ENCODE data around the gene LGR6. TPM values are rescaled to one million over a fixed set of nuclear protein-coding genes. Genes with fewer than 3 reads are reported as not detected.
A peak's percentile ranks its signal among the peaks of the same experiment; 100 is the strongest.

Gene LGR6
- total RNA-seq, 2 donors from 2014 or later, result 5.8 to 5.9 TPM

GRCh38 chr1:202245391-202245790 lies 51.8 kb downstream of the LGR6 start:
- Mint-ChIP-seq H3K9me3 (no peaks in the 10 kb centered on the region), H3K4me3 (no peak overlapping the region), H3K27ac (no peak overlapping the region), H3K4me1 (ENCODE audit: low read depth in 2 of 2) (peaks cover 9 to 12% of the 10 kb centered on the region in 2 donors), H3K36me3 (no peaks in the 10 kb centered on the region), H3K27me3 (no peaks in the 10 kb centered on the region)
- DNase-seq (ENCODE audit: low spot score) (peak; percentile 15), ATAC-seq (no peak)

- Mint-ChIP-seq H3K27me3 (no peaks in the 10 kb centered on the region), H3K27ac (no peak overlapping the region), H3K4me3 (no peak overlapping the region), H3K9me3 (no peaks in the 10 kb centered on the region), H3K4me1 (ENCODE audit: low read depth in 2 of 2) (peaks cover 12 to 21% of the 10 kb centered on the region in 2 donors), H3K36me3 (no peaks in the 10 kb centered on the region)
- ATAC-seq (no peak), DNase-seq (ENCODE audit: low spot score) (peak; percentile 28)
Measured at GRCh38 chr1:202247104-202247503, 53.5 kb downstream of the LGR6 start.

- ATAC-seq, result no peak
- Mint-ChIP-seq H3K4me1 (ENCODE audit: low read depth in 2 of 2) (peaks cover 15 to 24% of the 10 kb centered on the region in 2 donors), H3K27me3 (no peaks in the 10 kb centered on the region), H3K36me3 (no peaks in the 10 kb centered on the region), H3K4me3 (no peak overlapping the region), H3K27ac (peak overlapping the region in 1 of 2 donors; percentile 28), H3K9me3 (no peaks in the 10 kb centered on the region)
- no peak for DNase-seq (ENCODE audit: low spot score)
Measured at GRCh38 chr1:202247837-202248795, 54.5 kb downstream of the LGR6 start.

- ATAC-seq (no peak), DNase-seq (ENCODE audit: low spot score) (no peak)
- Mint-ChIP-seq H3K9me3 (no peaks in the 10 kb centered on the region), H3K27ac (no peak overlapping the region), H3K4me1 (ENCODE audit: low read depth in 2 of 2) (peaks cover 15 to 22% of the 10 kb centered on the region in 2 donors), H3K27me3 (no peaks in the 10 kb centered on the region), H3K36me3 (no peaks in the 10 kb centered on the region), H3K4me3 (no peak overlapping the region)
Measured at GRCh38 chr1:202248861-202249260, 55.3 kb downstream of the LGR6 start.

- DNase-seq (ENCODE audit: low spot score) (no peak), ATAC-seq (no peak)
- H3K9me3 Mint-ChIP-seq, result no peaks in the 10 kb centered on the region
- H3K4me1 Mint-ChIP-seq (ENCODE audit: low read depth in 2 of 2), result peaks cover 18 to 25% of the 10 kb centered on the region in 2 donors
- peak overlapping the region; percentile 15 to 39 for H3K27ac Mint-ChIP-seq
- no peaks in the 10 kb centered on the region for H3K36me3 Mint-ChIP-seq
- no peaks in the 10 kb centered on the region for H3K27me3 Mint-ChIP-seq
- peak overlapping the region; percentile 3 for H3K4me3 Mint-ChIP-seq
Measured at GRCh38 chr1:202249436-202249835, 55.8 kb downstream of the LGR6 start.

GRCh38 chr1:202249846-202250245 lies 56.2 kb downstream of the LGR6 start:
- H3K9me3 Mint-ChIP-seq, result no peaks in the 10 kb centered on the region
- peak overlapping the region; percentile 3 for H3K4me3 Mint-ChIP-seq
- ATAC-seq, result no peak
- no peaks in the 10 kb centered on the region for H3K27me3 Mint-ChIP-seq
- no peaks in the 10 kb centered on the region for H3K36me3 Mint-ChIP-seq
- DNase-seq (ENCODE audit: low spot score), result no peak
- peak overlapping the region; percentile 15 to 39 for H3K27ac Mint-ChIP-seq
- H3K4me1 Mint-ChIP-seq (ENCODE audit: low read depth in 2 of 2), result peaks cover 22 to 29% of the 10 kb centered on the region in 2 donors

- ATAC-seq, result no peak
- DNase-seq (ENCODE audit: low spot score), result no peak
- no peaks in the 10 kb centered on the region for H3K9me3 Mint-ChIP-seq
- no peaks in the 10 kb centered on the region for H3K27me3 Mint-ChIP-seq
- no peaks in the 10 kb centered on the region for H3K36me3 Mint-ChIP-seq
- no peak overlapping the region for H3K4me3 Mint-ChIP-seq
- H3K27ac Mint-ChIP-seq, result peak overlapping the region; percentile 49 to 67
- peaks cover 25 to 37% of the 10 kb centered on the region in 2 donors for H3K4me1 Mint-ChIP-seq (ENCODE audit: low read depth in 2 of 2)
Measured at GRCh38 chr1:202250982-202251381, 57.4 kb downstream of the LGR6 start.

- no peaks in the 10 kb centered on the region for H3K36me3 Mint-ChIP-seq
- ATAC-seq, result peak; percentile 61 to 62
- peaks cover 27 to 38% of the 10 kb centered on the region in 2 donors for H3K4me1 Mint-ChIP-seq (ENCODE audit: low read depth in 2 of 2)
- H3K4me3 Mint-ChIP-seq, result no peak overlapping the region
- no peaks in the 10 kb centered on the region for H3K9me3 Mint-ChIP-seq
- H3K27ac Mint-ChIP-seq, result peak overlapping the region; percentile 49 to 67
- H3K27me3 Mint-ChIP-seq, result no peaks in the 10 kb centered on the region
- DNase-seq (ENCODE audit: low spot score), result no peak
Measured at GRCh38 chr1:202251424-202252256, 58.0 kb downstream of the LGR6 start.

- DNase-seq (ENCODE audit: low spot score), result no peak
- no peaks in the 10 kb centered on the region for H3K36me3 Mint-ChIP-seq
- H3K27ac Mint-ChIP-seq, result peak overlapping the region; percentile 18 to 67
- H3K4me3 Mint-ChIP-seq, result no peak overlapping the region
- H3K27me3 Mint-ChIP-seq, result no peaks in the 10 kb centered on the region
- no peaks in the 10 kb centered on the region for H3K9me3 Mint-ChIP-seq
- no peak for ATAC-seq
- H3K4me1 Mint-ChIP-seq (ENCODE audit: low read depth in 2 of 2), result peaks cover 34 to 44% of the 10 kb centered on the region in 2 donors
Measured at GRCh38 chr1:202252271-202252670, 58.7 kb downstream of the LGR6 start.

GRCh38 chr1:202254454-202255252 lies 61.1 kb downstream of the LGR6 start:
- Mint-ChIP-seq H3K4me1 (ENCODE audit: low read depth in 2 of 2) (peaks cover 32 to 41% of the 10 kb centered on the region in 2 donors), H3K4me3 (peak overlapping the region; percentile 5), H3K36me3 (no peaks in the 10 kb centered on the region), H3K27ac (peak overlapping the region; percentile 42 to 70), H3K27me3 (no peaks in the 10 kb centered on the region), H3K9me3 (no peaks in the 10 kb centered on the region)
- DNase-seq (ENCODE audit: low spot score) (no peak), ATAC-seq (peak; percentile 66 to 72)

- H3K4me3 Mint-ChIP-seq, result peak overlapping the region; percentile 5
- DNase-seq (ENCODE audit: low spot score) (no peak), ATAC-seq (no peak)
- H3K36me3 Mint-ChIP-seq, result no peaks in the 10 kb centered on the region
- H3K4me1 Mint-ChIP-seq (ENCODE audit: low read depth in 2 of 2), result peaks cover 26 to 37% of the 10 kb centered on the region in 2 donors
- no peaks in the 10 kb centered on the region for H3K9me3 Mint-ChIP-seq
- peak overlapping the region; percentile 42 to 82 for H3K27ac Mint-ChIP-seq
- no peaks in the 10 kb centered on the region for H3K27me3 Mint-ChIP-seq
Measured at GRCh38 chr1:202255343-202255742, 61.7 kb downstream of the LGR6 start.

- no peaks in the 10 kb centered on the region for H3K27me3 Mint-ChIP-seq
Measured at GRCh38 chr1:202259705-202260104, 66.1 kb downstream of the LGR6 start.

More at GRCh38 chr1:202259705-202260104, 66.1 kb downstream of the LGR6 start:
- no peaks in the 10 kb centered on the region for H3K9me3 Mint-ChIP-seq
- H3K27ac Mint-ChIP-seq, result peak overlapping the region in 1 of 2 donors; percentile 13
- H3K36me3 Mint-ChIP-seq, result peaks cover 5% of the 10 kb centered on the region
- no peak overlapping the region for H3K4me3 Mint-ChIP-seq
- ATAC-seq, result no peak
- DNase-seq (ENCODE audit: low spot score), result no peak
- H3K4me1 Mint-ChIP-seq (ENCODE audit: low read depth in 2 of 2), result peaks cover 22 to 27% of the 10 kb centered on the region in 2 donors

Data from natural killer cell treated with Interleukin-12 subunit alpha and Interleukin-12 subunit beta and Interleukin-15 and Interleukin-18, amount 100 ng/mL, for 72 hours (primary cell).